ENCODE results near the gene RIN2. TPM values are rescaled to one million over a fixed set of nuclear protein-coding genes. Genes with fewer than 3 reads are reported as not detected.

Gene RIN2
- total RNA-seq, 2 experiments from 2014 or later, result not detected

DNA sequence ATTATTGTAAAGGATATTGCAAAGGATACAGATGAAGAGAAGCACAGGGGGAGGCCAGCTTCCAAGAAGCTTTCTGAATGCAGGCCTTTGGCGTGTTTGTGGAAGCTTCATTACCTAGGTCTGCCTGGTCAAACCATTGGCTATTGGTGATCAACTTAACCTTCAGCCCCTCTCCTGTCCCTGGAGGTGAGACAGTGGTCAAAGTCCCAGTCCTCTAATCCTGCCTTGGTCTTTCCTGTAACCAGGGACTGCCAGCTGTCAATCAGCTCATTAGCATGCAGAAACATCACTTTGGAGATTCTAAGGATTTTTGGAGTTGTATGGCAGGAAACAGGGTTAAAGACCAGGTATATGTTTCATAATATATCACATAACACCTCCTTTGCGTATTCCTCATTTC lies 13.0 kb downstream of the RIN2 start:
- POLR2A ChIA-PET, result no interaction called here
- CTCF ChIA-PET, result interaction anchor here (1.2 kb wide), 1 partner anchor 9 kb away, joined by 3 read pairs; no protein-coding TSS in a partner anchor
- no peak overlapping the region for H3K27ac Mint-ChIP-seq
- no peak overlapping the region for H3K4me3 Mint-ChIP-seq
- peaks cover 7% of the 10 kb centered on the region for H3K27me3 Mint-ChIP-seq
- H3K9me3 Mint-ChIP-seq, result no peaks in the 10 kb centered on the region
- H3K36me3 Mint-ChIP-seq, result no peaks in the 10 kb centered on the region
- H3K4me1 Mint-ChIP-seq (ENCODE audit: low read depth), result no peaks in the 10 kb centered on the region
- intact Hi-C loops (cut with micrococcal nuclease), result no loop called here
- no peak for DNase-seq

DNA sequence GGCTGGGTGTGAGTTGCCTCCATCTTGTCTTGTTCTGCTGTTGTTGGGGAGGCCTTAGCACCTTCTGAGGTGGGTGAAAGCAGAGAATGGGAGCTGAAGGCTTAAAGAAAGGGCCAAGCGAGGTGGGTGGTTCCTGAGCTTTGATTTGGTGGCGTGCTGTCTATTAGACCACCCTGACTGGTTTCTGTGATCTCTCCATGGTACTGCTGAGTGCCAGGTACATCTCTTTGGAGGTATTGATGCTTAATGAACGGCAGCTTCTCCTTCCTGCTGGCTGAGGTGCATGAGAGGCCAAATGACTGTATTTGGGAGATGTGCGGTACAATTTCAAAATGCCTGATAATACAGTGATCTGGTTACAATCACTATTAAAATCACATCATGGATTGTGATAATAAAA lies 15.4 kb downstream of the RIN2 start:
- Mint-ChIP-seq H3K27me3 (peaks cover 9% of the 10 kb centered on the region), H3K4me1 (ENCODE audit: low read depth) (no peaks in the 10 kb centered on the region), H3K9me3 (no peaks in the 10 kb centered on the region), H3K36me3 (no peaks in the 10 kb centered on the region), H3K4me3 (no peak overlapping the region), H3K27ac (no peak overlapping the region)
- ChIA-PET CTCF (no interaction called here), POLR2A (no interaction called here)
- no peak for DNase-seq
- intact Hi-C loops (cut with micrococcal nuclease), result no loop called here

DNA sequence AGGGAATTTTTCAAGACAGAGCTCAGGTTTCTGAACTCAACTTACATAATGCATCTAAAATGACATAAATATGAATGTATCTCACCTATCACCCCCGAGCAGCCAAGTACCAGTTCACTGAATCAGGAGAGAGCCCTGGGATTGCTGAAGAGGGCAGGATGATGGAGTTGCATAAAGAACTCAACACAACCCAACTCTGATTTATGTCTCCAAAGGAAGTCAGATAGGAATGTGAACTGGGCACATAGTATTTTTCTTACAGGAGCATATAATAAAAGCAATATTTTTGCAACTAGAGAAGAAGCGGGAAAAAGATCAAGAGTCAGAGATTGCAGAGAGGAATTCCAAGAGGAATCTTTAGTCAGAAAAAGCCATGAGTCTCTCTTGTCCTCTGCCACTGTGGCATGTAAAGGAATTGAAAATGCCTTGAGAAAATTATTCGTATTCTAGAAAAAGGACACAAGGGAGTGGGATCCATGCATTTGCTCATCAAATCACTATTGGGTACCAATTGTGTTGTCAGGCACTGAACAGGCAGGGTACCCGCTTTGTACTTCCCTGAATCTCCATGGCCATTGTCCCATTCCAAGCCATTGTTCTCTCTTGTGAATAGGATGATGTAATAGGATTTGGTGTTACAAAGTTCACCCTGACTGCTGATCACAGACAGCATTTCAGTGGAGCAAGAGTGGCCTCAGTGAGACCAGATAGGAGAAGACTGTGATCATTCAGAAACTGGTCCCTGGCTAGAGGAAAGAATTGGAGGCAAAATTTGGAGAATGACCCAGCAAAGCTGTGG lies 16.3 kb downstream of the RIN2 start:
- Mint-ChIP-seq H3K4me1 (ENCODE audit: low read depth) (no peaks in the 10 kb centered on the region), H3K27ac (no peak overlapping the region), H3K4me3 (no peak overlapping the region), H3K36me3 (no peaks in the 10 kb centered on the region), H3K9me3 (no peaks in the 10 kb centered on the region), H3K27me3 (peaks cover 9% of the 10 kb centered on the region)
- POLR2A ChIA-PET, result no interaction called here
- no peak for DNase-seq
- CTCF ChIA-PET, result no interaction called here
- intact Hi-C loops (cut with micrococcal nuclease), result no loop called here

DNA sequence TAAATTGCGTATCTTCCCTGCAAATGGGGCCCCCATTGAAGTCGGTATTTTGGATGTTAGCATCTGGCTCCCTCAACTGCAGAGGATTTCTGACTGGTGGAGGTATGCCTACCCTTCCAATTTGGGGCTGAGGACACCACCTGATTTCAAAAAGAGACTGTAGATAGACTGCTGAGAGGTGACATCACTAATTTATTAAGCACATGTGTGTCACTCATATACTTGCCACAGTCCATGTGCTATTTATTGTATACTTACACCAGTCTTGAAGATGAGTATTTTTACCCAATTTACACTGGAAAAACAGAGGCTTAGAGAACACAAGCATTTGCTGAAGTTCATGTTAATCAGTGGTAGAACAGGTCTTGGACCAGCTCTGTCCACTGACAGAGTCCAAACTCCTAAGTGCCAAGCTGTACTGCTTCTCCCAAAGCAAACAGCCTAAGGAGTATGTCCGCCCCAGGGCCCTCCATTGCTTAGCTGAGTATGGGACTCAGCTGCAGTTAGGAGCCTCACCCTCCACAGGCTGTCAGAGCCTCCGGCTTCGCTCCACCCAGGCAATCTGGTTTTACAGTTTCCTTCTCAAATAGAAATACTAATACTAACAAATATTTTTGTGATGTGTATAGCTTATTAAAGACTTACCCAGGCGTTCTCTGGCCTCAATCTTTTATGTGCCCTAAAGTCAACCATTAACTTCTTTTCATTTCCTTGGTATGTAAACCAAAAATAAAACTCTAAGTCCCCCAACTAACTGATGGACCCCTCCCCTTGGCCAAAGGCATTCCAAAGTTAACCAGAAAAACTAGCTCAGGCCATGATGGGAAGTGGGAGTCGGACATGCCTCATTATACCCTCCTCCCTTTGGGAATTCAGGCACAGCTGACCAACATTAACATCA lies 17.5 kb downstream of the RIN2 start:
- intact Hi-C loops (cut with micrococcal nuclease), result no loop called here
- ChIA-PET POLR2A (no interaction called here), CTCF (no interaction called here)
- no peak for DNase-seq
- Mint-ChIP-seq H3K27me3 (peaks cover 9% of the 10 kb centered on the region), H3K4me1 (ENCODE audit: low read depth) (no peaks in the 10 kb centered on the region), H3K4me3 (no peak overlapping the region), H3K36me3 (no peaks in the 10 kb centered on the region), H3K27ac (no peak overlapping the region), H3K9me3 (no peaks in the 10 kb centered on the region)

GRCh38 chr20:19777315-19777714 lies 19.3 kb downstream of the RIN2 start:
- intact Hi-C loops (cut with micrococcal nuclease), result no loop called here

GRCh38 chr20:19777981-19778380 lies 19.9 kb downstream of the RIN2 start:
- no peaks in the 10 kb centered on the region for H3K4me1 Mint-ChIP-seq (ENCODE audit: low read depth)
- H3K27ac Mint-ChIP-seq, result no peak overlapping the region
- H3K36me3 Mint-ChIP-seq, result no peaks in the 10 kb centered on the region
- peaks cover 9% of the 10 kb centered on the region for H3K27me3 Mint-ChIP-seq
- no peak for DNase-seq
- H3K4me3 Mint-ChIP-seq, result no peak overlapping the region
- intact Hi-C loops (cut with micrococcal nuclease), result no loop called here
- peaks cover 2% of the 10 kb centered on the region for H3K9me3 Mint-ChIP-seq
- ChIA-PET CTCF (no interaction called here), POLR2A (no interaction called here)

More at GRCh38 chr20:19777315-19777714, 19.3 kb downstream of the RIN2 start:
- Mint-ChIP-seq H3K27ac (no peak overlapping the region), H3K4me3 (no peak overlapping the region), H3K36me3 (no peaks in the 10 kb centered on the region), H3K27me3 (peaks cover 9% of the 10 kb centered on the region), H3K4me1 (ENCODE audit: low read depth) (no peaks in the 10 kb centered on the region), H3K9me3 (peaks cover 2% of the 10 kb centered on the region)
- no peak for DNase-seq
- ChIA-PET POLR2A (no interaction called here), CTCF (no interaction called here)

- POLR2A ChIA-PET, result no interaction called here
- intact Hi-C loops (cut with micrococcal nuclease), result no loop called here
- Mint-ChIP-seq H3K4me3 (no peak overlapping the region), H3K4me1 (ENCODE audit: low read depth) (no peaks in the 10 kb centered on the region), H3K36me3 (no peaks in the 10 kb centered on the region), H3K27ac (no peak overlapping the region), H3K9me3 (peaks cover 2% of the 10 kb centered on the region), H3K27me3 (peaks cover 9% of the 10 kb centered on the region)
- DNase-seq, result no peak
- CTCF ChIA-PET, result no interaction called here
Measured at GRCh38 chr20:19778404-19778803, 20.3 kb downstream of the RIN2 start.

DNA sequence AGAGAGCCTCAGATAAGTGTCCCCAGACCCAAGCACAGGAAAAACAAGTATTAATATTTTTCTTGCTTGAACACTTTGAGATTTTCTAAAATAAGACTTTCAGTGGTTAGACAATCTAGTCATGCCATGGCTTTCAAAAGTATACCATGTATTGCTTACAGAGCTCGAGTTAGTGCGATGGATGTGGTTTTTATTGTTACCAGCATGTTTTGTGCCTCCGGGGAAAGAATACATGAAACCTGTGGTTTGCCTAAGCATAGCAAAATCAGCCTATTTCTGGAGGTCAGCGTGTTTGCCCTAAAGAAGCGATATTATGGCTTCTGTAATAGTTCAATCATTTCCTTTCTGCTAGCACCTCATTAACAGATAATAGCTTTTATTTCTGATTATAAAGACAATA lies 21.6 kb downstream of the RIN2 start:
- Mint-ChIP-seq H3K4me3 (no peak overlapping the region), H3K36me3 (no peaks in the 10 kb centered on the region), H3K4me1 (ENCODE audit: low read depth) (no peaks in the 10 kb centered on the region), H3K9me3 (peaks cover 2% of the 10 kb centered on the region), H3K27me3 (peaks cover 3% of the 10 kb centered on the region), H3K27ac (no peak overlapping the region)
- intact Hi-C loops (cut with micrococcal nuclease), result loop anchor here (10.0 kb wide), 1 partner anchor 85 kb away; no protein-coding TSS in a partner anchor
- CTCF ChIA-PET, result interaction anchor here (1.2 kb wide), 1 partner anchor 48 kb away, joined by 3 read pairs; no protein-coding TSS in a partner anchor
- no peak for DNase-seq
- POLR2A ChIA-PET, result no interaction called here

GRCh38 chr20:19780261-19780660 lies 22.2 kb downstream of the RIN2 start:
- ChIA-PET CTCF (interaction anchor here (0.9 to 1.2 kb wide), 4 partner anchors 10 to 157 kb away, joined by 3 to 5 read pairs (median 3); no protein-coding TSS in a partner anchor), POLR2A (no interaction called here)
- H3K4me3 Mint-ChIP-seq, result no peak overlapping the region
- H3K36me3 Mint-ChIP-seq, result no peaks in the 10 kb centered on the region
- H3K27ac Mint-ChIP-seq, result no peak overlapping the region
- intact Hi-C loops (cut with micrococcal nuclease), result loop anchor here (10.0 kb wide), 1 partner anchor 85 kb away; no protein-coding TSS in a partner anchor
- peaks cover 3% of the 10 kb centered on the region for H3K4me1 Mint-ChIP-seq (ENCODE audit: low read depth)
- DNase-seq, result no peak
- H3K9me3 Mint-ChIP-seq, result peaks cover 2% of the 10 kb centered on the region
- peaks cover 7% of the 10 kb centered on the region for H3K27me3 Mint-ChIP-seq

GRCh38 chr20:19781235-19781634 lies 23.2 kb downstream of the RIN2 start:
- no peak for DNase-seq
- Mint-ChIP-seq H3K4me1 (ENCODE audit: low read depth) (peaks cover 3% of the 10 kb centered on the region), H3K9me3 (peaks cover 2% of the 10 kb centered on the region), H3K27me3 (peaks cover 11% of the 10 kb centered on the region), H3K4me3 (no peak overlapping the region), H3K27ac (no peak overlapping the region), H3K36me3 (no peaks in the 10 kb centered on the region)
- CTCF ChIA-PET, result interaction anchor here (0.9 to 1.4 kb wide), 4 partner anchors 10 to 213 kb away, joined by 3 to 5 read pairs (median 4); no protein-coding TSS in a partner anchor
- intact Hi-C loops (cut with micrococcal nuclease), result loop anchor here (10.0 kb wide), 1 partner anchor 86 kb away; no protein-coding TSS in a partner anchor
- POLR2A ChIA-PET, result no interaction called here

DNA sequence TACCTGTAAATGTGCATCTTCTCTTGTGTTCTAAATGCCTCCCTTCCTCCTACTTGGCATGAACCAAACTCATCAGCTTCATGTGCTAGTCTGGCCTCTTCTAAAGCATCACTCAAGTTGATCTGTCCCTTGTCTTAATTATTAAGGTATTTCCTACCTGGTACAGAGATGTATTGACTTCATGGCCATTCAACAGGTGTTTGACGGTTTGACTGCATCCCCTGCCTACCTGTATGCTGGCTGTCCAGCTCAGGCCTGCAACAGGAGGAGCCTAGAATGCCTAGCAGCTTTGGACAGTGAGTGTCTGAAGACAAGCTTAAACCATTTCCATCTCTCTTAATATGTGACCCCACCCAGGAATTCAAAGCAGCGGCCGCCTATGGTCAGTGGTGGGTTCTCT lies 24.6 kb downstream of the RIN2 start:
- CTCF ChIA-PET, result interaction anchor here (1.4 to 3.1 kb wide), 2 partner anchors 211 kb away, joined by 4 to 19 read pairs; no protein-coding TSS in a partner anchor
- no peak overlapping the region for H3K4me3 Mint-ChIP-seq

GRCh38 chr20:19783966-19784401 lies 25.9 kb downstream of the RIN2 start:
- Mint-ChIP-seq H3K27ac (no peak overlapping the region), H3K9me3 (peaks cover 6% of the 10 kb centered on the region), H3K4me3 (no peak overlapping the region), H3K36me3 (no peaks in the 10 kb centered on the region), H3K4me1 (ENCODE audit: low read depth) (peaks cover 3% of the 10 kb centered on the region), H3K27me3 (peaks cover 12% of the 10 kb centered on the region)
- CTCF ChIA-PET, result interaction anchor here (1.0 to 3.1 kb wide), 4 partner anchors 44 to 210 kb away, joined by 3 to 19 read pairs (median 4); no protein-coding TSS in a partner anchor
- no peak for DNase-seq
- POLR2A ChIA-PET, result no interaction called here
- intact Hi-C loops (cut with micrococcal nuclease), result loop anchor here (2.0 to 10.0 kb wide), 2 partner anchors 45 to 89 kb away; no protein-coding TSS in a partner anchor

More for the DNA sequence above, 24.6 kb downstream of the RIN2 start:
- Mint-ChIP-seq H3K36me3 (no peaks in the 10 kb centered on the region), H3K4me1 (ENCODE audit: low read depth) (peaks cover 3% of the 10 kb centered on the region), H3K27me3 (peaks cover 11% of the 10 kb centered on the region), H3K9me3 (peaks cover 2% of the 10 kb centered on the region), H3K27ac (no peak overlapping the region)
- POLR2A ChIA-PET, result no interaction called here
- intact Hi-C loops (cut with micrococcal nuclease), result loop anchor here (10.0 kb wide), 1 partner anchor 88 kb away; no protein-coding TSS in a partner anchor
- no peak for DNase-seq

Measured in activated CD4-positive, alpha-beta memory T cell treated with anti-CD3 and anti-CD28 coated beads for 36 hours (primary cell).